HepG2 (cell line): ENCODE data around the gene IL32. TPM values are rescaled to one million over a fixed set of nuclear protein-coding genes. Genes with fewer than 3 reads are reported as not detected.

ENCODE experiments used
- DMAP1 ChIP-seq: IDR thresholded peaks from 2 replicates; pipeline ENCODE4 v1.6.1; 2016
- DPF2 ChIP-seq: sonication (generic); formaldehyde crosslinking; IDR thresholded peaks from 2 replicates; pipeline ENCODE4 v1.4.0; 2020; ENCODE audit warnings: mild to moderate bottlenecking, low read depth, missing genetic modification reagents, borderline replicate concordance
- HIC2 ChIP-seq: sonication (generic); formaldehyde crosslinking; IDR thresholded peaks from 2 replicates; pipeline ENCODE4 v1.9.0; 2022; ENCODE audit warnings: low read depth, missing genetic modification reagents
- NBN ChIP-seq: fragments of 450-650 bp; conservative IDR thresholded peaks from 2 replicates; pipeline ENCODE4 v1.6.1; 2017
- NR2F1 ChIP-seq, 2 experiments: fragments of 450-650 bp in 1 of 2; formaldehyde crosslinking in 1 of 2; IDR thresholded peaks; 2 replicates each; pipeline versions ENCODE4 v1.5.0 to v1.6.1; 2016 to 2020; ENCODE audit warnings: mild to moderate bottlenecking in 1 of 2, missing compliant biosample characterization in 1 of 2, missing genetic modification reagents in 1 of 2, moderate library complexity in 1 of 2
- PAF1 ChIP-seq: IDR thresholded peaks from 2 replicates; pipeline ENCODE4 v1.6.1; 2016; ENCODE audit warnings: missing genetic modification reagents, missing compliant biosample characterization
- PAWR ChIP-seq: sonication (generic); formaldehyde crosslinking; IDR thresholded peaks from 2 replicates; pipeline ENCODE4 v1.4.0; 2020; ENCODE audit warnings: missing genetic modification reagents, mild to moderate bottlenecking, borderline replicate concordance
- POLR2G ChIP-seq: fragments of 200-400 bp; formaldehyde crosslinking; IDR thresholded peaks from 2 replicates; pipeline ENCODE4 v1.6.1; 2018; ENCODE audit warnings: mild to moderate bottlenecking, low read depth, low read length, moderate library complexity
- RORA ChIP-seq: sonication (generic); formaldehyde crosslinking; IDR thresholded peaks from 2 replicates; pipeline ENCODE4 v1.5.0; 2020; ENCODE audit warnings: mild to moderate bottlenecking, missing genetic modification reagents, moderate library complexity
- SRF ChIP-seq: IDR thresholded peaks from 2 replicates; pipeline ENCODE4 v1.6.1; 2011; ENCODE audit warnings: mild to moderate bottlenecking, low read depth, low read length, moderate library complexity
- TBL1XR1 ChIP-seq: fragments of 150-350 bp; IDR thresholded peaks from 2 replicates; pipeline ENCODE4 v1.6.1; 2014; ENCODE audit warnings: borderline replicate concordance, low read length; ENCODE audit not compliant: partially characterized antibody
- TEF ChIP-seq: sonication (generic); formaldehyde crosslinking; IDR thresholded peaks from 2 replicates; pipeline ENCODE4 v1.5.0; 2020; ENCODE audit warnings: missing genetic modification reagents
- ZNF33A ChIP-seq: sonication (generic); formaldehyde crosslinking; IDR thresholded peaks from 2 replicates; pipeline ENCODE4 v1.5.1; 2020; ENCODE audit warnings: missing genetic modification reagents, mild to moderate bottlenecking, moderate library complexity, borderline replicate concordance
- ZNF550 ChIP-seq: sonication (generic); formaldehyde crosslinking; IDR thresholded peaks from 2 replicates; pipeline ENCODE4 v1.4.0; 2020; ENCODE audit warnings: mild to moderate bottlenecking, missing genetic modification reagents, borderline replicate concordance
- ZNF563 ChIP-seq: sonication (generic); formaldehyde crosslinking; IDR thresholded peaks from 2 replicates; pipeline ENCODE4 v1.8.0; 2022; ENCODE audit warnings: mild to moderate bottlenecking, moderate library complexity, missing genetic modification reagents
- ZNF737 ChIP-seq: sonication (generic); formaldehyde crosslinking; IDR thresholded peaks from 2 replicates; pipeline ENCODE4 v1.5.0; 2020; ENCODE audit warnings: missing genetic modification reagents, mild to moderate bottlenecking, borderline replicate concordance
- ZNF776 ChIP-seq: sonication (generic); formaldehyde crosslinking; IDR thresholded peaks from 2 replicates; pipeline ENCODE4 v1.4.0; 2020; ENCODE audit warnings: mild to moderate bottlenecking, missing genetic modification reagents
- polyA plus RNA-seq, 8 experiments: library from polyadenylated mRNA; depleted of rRNA in 3 of 8; stranded (reverse) in 7 of 8; unstranded in 1 of 8; fragments of >200 nt; fragmentation: Illumina TruSeq in 4 of 8; extraction: Trizol in 4 of 8; gene quantifications; 2 replicates each; pipeline versions ENCODE4 v1.2.1 to v1.2.3, GENCODE V29; 2011 to 2016; ENCODE audit warnings: low read depth in 4 of 8, missing spikeins in 1 of 8, mixed read lengths in 1 of 8; ENCODE audit not compliant: insufficient read depth in 1 of 8
- total RNA-seq, 5 experiments: library from RNA; depleted of rRNA; stranded (reverse); fragments of >200 nt; fragmentation: Illumina TruSeq; extraction: Trizol; gene quantifications; 2 replicates each; pipeline ENCODE4 v1.2.3, GENCODE V29; 2016; ENCODE audit warnings: low read depth in 1 of 5
- TF ChIP-seq, protein P1 (sequence below), 2 experiments: sonication (generic) in 1 of 2; formaldehyde crosslinking in 1 of 2; IDR thresholded peaks; 2 replicates each; pipeline versions ENCODE4 v1.5.1 to v1.6.1; 2011 to 2020; ENCODE audit warnings: borderline replicate concordance in 1 of 2, low read depth in 1 of 2, low read length in 1 of 2, mild to moderate bottlenecking in 1 of 2, missing genetic modification reagents in 1 of 2, moderate library complexity in 1 of 2
- TF ChIP-seq, protein P2 (sequence below): sonication (generic); formaldehyde crosslinking; IDR thresholded peaks from 2 replicates; pipeline ENCODE4 v1.4.0; 2020; ENCODE audit warnings: missing genetic modification reagents
- TF ChIP-seq, protein P3 (sequence below): sonication (generic); formaldehyde crosslinking; IDR thresholded peaks from 2 replicates; pipeline ENCODE4 v1.5.0; 2020; ENCODE audit warnings: mild to moderate bottlenecking, low read depth, missing genetic modification reagents, borderline replicate concordance

IL32 gene
- total and polyA plus RNA-seq, 2 of the 13 experiments (the other 11 are each of a cell fraction or from before 2014, with no cell fraction given), result 115 to 165 TPM

GRCh38 chr16:3023669-3024478, 41.6 kb upstream of the IL32 start, which contains the start of the genes HCFC1R1 and THOC6 (continued):
- TF ChIP-seq PAWR (no peak; the same call in 1 of the 2 replicates), HIC2 (no peak; the same call in 1 of the 2 replicates), DPF2 (no peak), NR2F1 (CRISPR knock-in tag; IDR thresholded peaks at IDR 0.05) (peak; percentile 9 to 44; a peak in 2 of 4 replicates), NBN (no peak), PAF1 (0 out of 2 replicates have a peak, but pooled peaks have one; percentile 79), RORA (no peak), ZNF563 (CRISPR knock-in tag) (peak; percentile 88), ZNF550 (CRISPR knock-in tag) (no peak), POLR2G (peak; percentile 97), DMAP1 (CRISPR knock-in tag) (peak; percentile 92), ZNF737 (CRISPR knock-in tag) (no peak), ZNF776 (CRISPR knock-in tag) (peak; percentile 86; the same call in 1 of the 2 replicates), ZNF33A (CRISPR knock-in tag) (no peak), TBL1XR1 (peak; percentile 56), SRF (no peak), TEF (CRISPR knock-in tag) (no peak)
- TF ChIP-seq, protein P1, sequence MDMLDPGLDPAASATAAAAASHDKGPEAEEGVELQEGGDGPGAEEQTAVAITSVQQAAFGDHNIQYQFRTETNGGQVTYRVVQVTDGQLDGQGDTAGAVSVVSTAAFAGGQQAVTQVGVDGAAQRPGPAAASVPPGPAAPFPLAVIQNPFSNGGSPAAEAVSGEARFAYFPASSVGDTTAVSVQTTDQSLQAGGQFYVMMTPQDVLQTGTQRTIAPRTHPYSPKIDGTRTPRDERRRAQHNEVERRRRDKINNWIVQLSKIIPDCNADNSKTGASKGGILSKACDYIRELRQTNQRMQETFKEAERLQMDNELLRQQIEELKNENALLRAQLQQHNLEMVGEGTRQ (IDR thresholded peaks at IDR 0.05; ENCODE audit: low read depth, low read length), result peak; percentile 79
- TF ChIP-seq, protein P1 (CRISPR knock-in tag; IDR thresholded peaks at IDR 0.05; ENCODE audit: borderline replicate concordance), result peak; percentile 94; the same call in 1 of the 2 replicates
- TF ChIP-seq, protein P2, sequence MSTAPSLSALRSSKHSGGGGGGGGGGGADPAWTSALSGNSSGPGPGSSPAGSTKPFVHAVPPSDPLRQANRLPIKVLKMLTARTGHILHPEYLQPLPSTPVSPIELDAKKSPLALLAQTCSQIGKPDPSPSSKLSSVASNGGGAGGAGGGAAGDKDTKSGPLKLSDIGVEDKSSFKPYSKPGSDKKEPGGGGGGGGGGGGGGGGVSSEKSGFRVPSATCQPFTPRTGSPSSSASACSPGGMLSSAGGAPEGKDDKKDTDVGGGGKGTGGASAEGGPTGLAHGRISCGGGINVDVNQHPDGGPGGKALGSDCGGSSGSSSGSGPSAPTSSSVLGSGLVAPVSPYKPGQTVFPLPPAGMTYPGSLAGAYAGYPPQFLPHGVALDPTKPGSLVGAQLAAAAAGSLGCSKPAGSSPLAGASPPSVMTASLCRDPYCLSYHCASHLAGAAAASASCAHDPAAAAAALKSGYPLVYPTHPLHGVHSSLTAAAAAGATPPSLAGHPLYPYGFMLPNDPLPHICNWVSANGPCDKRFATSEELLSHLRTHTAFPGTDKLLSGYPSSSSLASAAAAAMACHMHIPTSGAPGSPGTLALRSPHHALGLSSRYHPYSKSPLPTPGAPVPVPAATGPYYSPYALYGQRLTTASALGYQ (CRISPR knock-in tag), result no peak; the same call in none of the 2 replicates
- TF ChIP-seq, protein P3, sequence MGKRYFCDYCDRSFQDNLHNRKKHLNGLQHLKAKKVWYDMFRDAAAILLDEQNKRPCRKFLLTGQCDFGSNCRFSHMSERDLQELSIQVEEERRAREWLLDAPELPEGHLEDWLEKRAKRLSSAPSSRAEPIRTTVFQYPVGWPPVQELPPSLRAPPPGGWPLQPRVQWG (CRISPR knock-in tag), result no peak
